Upper lobe of left lung (tissue), 6 donors: ENCODE measurements around the gene LRRFIP1. TPM values are rescaled to one million over a fixed set of nuclear protein-coding genes. Genes with fewer than 3 reads are reported as not detected.

Experiments used
- ATAC-seq, 2 donors: fragments of 200-7000 bp; cut with Tn5 transposase; one replicate each; pipeline ENCODE4 v1.9.1; 2022; ENCODE audit warnings: mild to moderate bottlenecking in 2 of 2, moderate library complexity in 2 of 2; ENCODE audit not compliant: low FRiP score in 2 of 2
- DNase-seq, 2 donors: peaks; one replicate each; pipeline ENCODE4 v3.0.0-alpha.2; 2019 to 2020
- H3K27ac ChIP-seq, 4 donors: fragments of 200-600 bp; sonication (generic); one replicate each; pipeline ENCODE4 v1.5.1; 2016 to 2019
- H3K27me3 ChIP-seq, 4 donors: fragments of 200-600 bp; sonication (generic); one replicate each; pipeline ENCODE4 v1.5.1; 2017 to 2019
- H3K36me3 ChIP-seq, 4 donors: fragments of 200-600 bp; sonication (generic); one replicate each; pipeline ENCODE4 v1.5.1; 2016 to 2019
- H3K4me1 ChIP-seq, 4 donors: fragments of 200-600 bp; sonication (generic); one replicate each; pipeline ENCODE4 v1.5.1; 2018 to 2019
- H3K4me3 ChIP-seq, 4 donors: fragments of 200-600 bp; sonication (generic); one replicate each; pipeline ENCODE4 v1.5.1; 2017 to 2019; ENCODE audit warnings: mild to moderate bottlenecking in 2 of 4, moderate library complexity in 1 of 4
- H3K9me3 ChIP-seq, 4 donors: fragments of 200-600 bp; sonication (generic); one replicate each; pipeline ENCODE4 v1.5.1; 2018 to 2019
- EP300 ChIP-seq, 4 donors: sonication (generic); formaldehyde crosslinking; IDR thresholded peaks; one replicate each; pipeline ENCODE4 v1.5.1; 2017; ENCODE audit warnings: antibody characterized with exemption in 4 of 4, control low read depth in 2 of 4
- POLR2A ChIP-seq, 4 donors: fragments of 450-650 bp; IDR thresholded peaks; one replicate each; pipeline ENCODE4 v1.5.1; 2016 to 2017; ENCODE audit warnings: antibody characterized with exemption in 4 of 4, mild to moderate bottlenecking in 2 of 4
- POLR2AphosphoS5 ChIP-seq, 2 donors: sonication (generic); formaldehyde crosslinking; IDR thresholded peaks; one replicate each; pipeline ENCODE4 v1.5.1; 2017; ENCODE audit warnings: antibody characterized with exemption in 2 of 2
- WGBS, 2 donors: methylation state at CpG; one replicate each; pipeline ENCODE4 v1.1.5; 2017 to 2018; 5-methylcytosine and 5-hydroxymethylcytosine counted together
- total RNA-seq, 6 donors: library from RNA; depleted of rRNA in 4 of 6; stranded (reverse); fragments of >200 nt in 4 of 6; gene quantifications; one replicate each; pipeline versions ENCODE4 v1.1.0 to v1.2.1, GENCODE V29; 2016 to 2021
- TF ChIP-seq, protein P1 (sequence below), 6 experiments: fragments of 450-650 bp in 4 of 6; fragments of 200-600 bp in 2 of 6; sonication (generic) in 2 of 6; IDR thresholded peaks; one replicate each; pipeline ENCODE4 v1.5.1; 2016 to 2019; ENCODE audit warnings: antibody characterized with exemption in 6 of 6
- donor health status: DM: no; HTN: no; CAD: no; lungs with moderate emphysema.
- donor health status: DM: no; HTN: yes; CAD: no; lungs with severe emphysema.

LRRFIP1 gene
- total RNA-seq, 6 donors from 2014 or later = 185 to 291 (median 242) TPM

GRCh38 chr2:237638176-237638575 lies 10.8 kb downstream of the LRRFIP1 start:
- WGBS, 2 donors = 89 to 93% methylated on average over 8 of the region's 8 CpGs

DNA sequence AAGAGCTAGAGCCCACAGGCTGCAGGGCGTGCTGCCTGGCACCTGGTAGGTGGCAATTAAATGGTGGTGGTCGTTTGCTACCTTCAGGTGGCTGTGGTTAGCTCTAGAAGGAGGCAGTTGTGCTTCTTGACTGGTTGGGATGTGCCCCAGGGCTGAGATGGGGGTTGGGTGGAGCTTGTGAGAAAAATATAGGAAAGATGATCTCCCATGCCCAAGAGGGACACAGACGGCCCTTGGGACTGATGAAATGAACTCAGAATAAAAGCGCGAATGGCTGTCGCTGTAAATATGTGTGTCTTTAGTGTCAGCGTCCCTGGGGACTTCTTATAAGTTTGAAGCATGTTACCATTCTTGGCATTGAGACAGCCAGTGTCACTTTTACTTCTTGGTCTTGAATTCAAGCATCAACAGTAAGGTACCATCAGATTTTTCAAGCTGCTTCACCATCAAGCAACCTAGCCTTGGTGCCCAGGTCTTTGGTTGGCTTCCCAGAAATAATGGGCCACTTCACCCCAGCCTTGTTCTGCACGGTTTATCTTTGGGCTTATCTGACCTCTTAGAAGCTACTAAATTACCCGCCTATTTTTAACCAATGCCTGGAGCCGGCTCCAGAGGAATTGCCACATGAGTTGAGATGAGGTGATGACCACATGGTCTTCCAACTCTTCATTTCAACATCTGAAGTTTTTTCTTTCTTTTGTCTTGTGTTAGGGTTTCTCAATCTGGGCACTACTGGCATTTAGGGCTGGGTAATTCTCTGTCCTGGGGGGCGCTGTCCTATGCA lies 11.9 kb downstream of the LRRFIP1 start:
- Histone ChIP-seq H3K4me1 (no peaks in the 10 kb centered on the region), H3K36me3 (peaks cover 0 to 3% (median 0%) of the 10 kb centered on the region in 4 donors), H3K9me3 (no peaks in the 10 kb centered on the region), H3K4me3 (no peak overlapping the region), H3K27me3 (no peaks in the 10 kb centered on the region), H3K27ac (no peak overlapping the region)
- ATAC-seq (no peak), DNase-seq (no peak)
- TF ChIP-seq POLR2AphosphoS5 (IDR thresholded peaks at IDR 0.05) (no peak), EP300 (IDR thresholded peaks at IDR 0.05) (no peak), POLR2A (IDR thresholded peaks at IDR 0.05) (no peak)
- TF ChIP-seq, protein P1, sequence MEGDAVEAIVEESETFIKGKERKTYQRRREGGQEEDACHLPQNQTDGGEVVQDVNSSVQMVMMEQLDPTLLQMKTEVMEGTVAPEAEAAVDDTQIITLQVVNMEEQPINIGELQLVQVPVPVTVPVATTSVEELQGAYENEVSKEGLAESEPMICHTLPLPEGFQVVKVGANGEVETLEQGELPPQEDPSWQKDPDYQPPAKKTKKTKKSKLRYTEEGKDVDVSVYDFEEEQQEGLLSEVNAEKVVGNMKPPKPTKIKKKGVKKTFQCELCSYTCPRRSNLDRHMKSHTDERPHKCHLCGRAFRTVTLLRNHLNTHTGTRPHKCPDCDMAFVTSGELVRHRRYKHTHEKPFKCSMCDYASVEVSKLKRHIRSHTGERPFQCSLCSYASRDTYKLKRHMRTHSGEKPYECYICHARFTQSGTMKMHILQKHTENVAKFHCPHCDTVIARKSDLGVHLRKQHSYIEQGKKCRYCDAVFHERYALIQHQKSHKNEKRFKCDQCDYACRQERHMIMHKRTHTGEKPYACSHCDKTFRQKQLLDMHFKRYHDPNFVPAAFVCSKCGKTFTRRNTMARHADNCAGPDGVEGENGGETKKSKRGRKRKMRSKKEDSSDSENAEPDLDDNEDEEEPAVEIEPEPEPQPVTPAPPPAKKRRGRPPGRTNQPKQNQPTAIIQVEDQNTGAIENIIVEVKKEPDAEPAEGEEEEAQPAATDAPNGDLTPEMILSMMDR (IDR thresholded peaks at IDR 0.05) = no peak
- 77 to 80% methylated on average over 11 of the region's 11 CpGs for WGBS, 2 donors

More at GRCh38 chr2:237638176-237638575, 10.8 kb downstream of the LRRFIP1 start:
- Histone ChIP-seq H3K4me3 (no peak overlapping the region), H3K27me3 (no peaks in the 10 kb centered on the region), H3K4me1 (no peaks in the 10 kb centered on the region), H3K36me3 (peaks cover 0 to 3% (median 0%) of the 10 kb centered on the region in 4 donors), H3K27ac (no peak overlapping the region), H3K9me3 (no peaks in the 10 kb centered on the region)
- no peak for ATAC-seq
- no peak for DNase-seq
- TF ChIP-seq, protein P1 (IDR thresholded peaks at IDR 0.05) = no peak
- TF ChIP-seq EP300 (IDR thresholded peaks at IDR 0.05) (no peak), POLR2A (IDR thresholded peaks at IDR 0.05) (no peak), POLR2AphosphoS5 (IDR thresholded peaks at IDR 0.05) (no peak)

DNA sequence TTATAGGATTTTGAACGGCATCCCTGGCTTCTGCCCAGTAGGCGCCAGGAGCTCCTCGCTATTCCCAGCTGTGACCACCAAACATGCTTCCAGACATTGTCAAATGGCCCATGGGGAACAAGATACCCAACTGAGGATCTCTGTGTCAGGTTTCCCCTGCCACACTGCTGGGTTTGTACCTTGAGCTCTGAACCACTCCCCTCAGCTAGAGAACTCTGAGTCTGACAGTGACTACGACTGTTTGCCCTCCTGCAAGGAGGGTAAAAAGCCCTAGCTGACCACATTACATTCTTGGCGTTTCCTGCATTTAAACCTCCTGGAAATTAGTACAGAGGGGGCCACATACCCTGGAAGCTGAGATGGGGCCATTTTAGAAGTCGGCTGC lies 12.4 kb downstream of the LRRFIP1 start:
- ATAC-seq = no peak
- Histone ChIP-seq H3K9me3 (no peaks in the 10 kb centered on the region), H3K4me1 (no peaks in the 10 kb centered on the region), H3K27ac (no peak overlapping the region), H3K27me3 (no peaks in the 10 kb centered on the region), H3K4me3 (no peak overlapping the region), H3K36me3 (peaks cover 0 to 5% (median 0%) of the 10 kb centered on the region in 4 donors)
- no peak for DNase-seq
- TF ChIP-seq, protein P1 (IDR thresholded peaks at IDR 0.05) = no peak
- TF ChIP-seq POLR2A (IDR thresholded peaks at IDR 0.05) = no peak
- TF ChIP-seq POLR2AphosphoS5 (IDR thresholded peaks at IDR 0.05) = no peak
- 92 to 95% methylated on average over 6 of the region's 6 CpGs for WGBS, 2 donors

DNA sequence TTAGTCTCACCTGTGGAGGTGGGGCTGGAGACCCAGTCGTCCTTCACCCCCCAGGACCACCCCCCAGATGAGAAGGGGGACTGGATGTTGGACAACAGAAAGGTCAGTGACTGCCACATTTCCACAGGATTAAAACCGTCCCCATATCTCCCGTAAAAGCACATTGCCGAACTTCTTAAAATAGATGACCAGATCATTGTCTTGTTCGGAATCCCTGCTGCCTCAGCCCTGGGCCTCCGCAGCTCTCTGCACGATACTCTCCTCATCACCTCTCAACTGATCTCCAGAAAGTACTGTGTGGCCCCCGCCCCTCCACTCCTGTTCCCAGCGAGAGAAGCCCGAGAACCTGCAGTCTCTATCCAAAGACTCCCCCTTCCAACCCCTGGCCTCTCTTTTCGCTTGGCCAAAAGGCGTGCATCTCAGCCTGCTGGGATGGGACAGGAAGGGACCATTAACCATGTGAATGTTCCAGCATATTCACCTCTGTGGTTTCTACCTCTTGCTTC lies 13.2 kb downstream of the LRRFIP1 start:
- 90 to 93% methylated on average over 12 of the region's 12 CpGs for WGBS, 2 donors
- no peak for ATAC-seq
- Histone ChIP-seq H3K9me3 (no peaks in the 10 kb centered on the region), H3K27me3 (no peaks in the 10 kb centered on the region), H3K4me1 (no peaks in the 10 kb centered on the region), H3K4me3 (no peak overlapping the region), H3K36me3 (peaks cover 0 to 11% (median 2%) of the 10 kb centered on the region in 4 donors), H3K27ac (no peak overlapping the region)
- no peak for DNase-seq
- TF ChIP-seq POLR2AphosphoS5 (IDR thresholded peaks at IDR 0.05) (no peak), POLR2A (IDR thresholded peaks at IDR 0.05) (no peak)

- H3K27me3 ChIP-seq = no peaks in the 10 kb centered on the region
- H3K4me3 ChIP-seq = no peak overlapping the region
- DNase-seq (no peak), ATAC-seq (no peak)
- H3K4me1 ChIP-seq = no peaks in the 10 kb centered on the region
- H3K36me3 ChIP-seq = peaks cover 0 to 17% (median 2%) of the 10 kb centered on the region in 4 donors
- no peak overlapping the region for H3K27ac ChIP-seq
- H3K9me3 ChIP-seq = no peaks in the 10 kb centered on the region
- 96% methylated on average over 4 to 12 of the region's 12 CpGs for WGBS, 2 donors
- TF ChIP-seq, protein P1 (IDR thresholded peaks at IDR 0.05) = no peak
- TF ChIP-seq POLR2AphosphoS5 (IDR thresholded peaks at IDR 0.05) = no peak
- TF ChIP-seq POLR2A (IDR thresholded peaks at IDR 0.05) = no peak
- TF ChIP-seq EP300 (IDR thresholded peaks at IDR 0.05) = no peak
Observed at GRCh38 chr2:237642038-237642734, 14.8 kb downstream of the LRRFIP1 start.
